Sigmoid colon (tissue), 7 donors: ENCODE results near the gene TCF7L2. TPM values are rescaled to one million over a fixed set of nuclear protein-coding genes. Genes with fewer than 3 reads are reported as not detected.

Experiments used
- DNase-seq: peaks from one replicate; pipeline ENCODE4 v3.0.0-alpha.2; 2019
- H3K27ac ChIP-seq, 4 donors: fragments of 200-600 bp; sonication (generic); one replicate each; pipeline ENCODE4 v1.5.1; 2016 to 2019; ENCODE audit warnings: mild to moderate bottlenecking in 1 of 4
- H3K27me3 ChIP-seq, 3 donors: fragments of 200-600 bp; sonication (generic); one replicate each; pipeline ENCODE4 v1.5.1; 2019; ENCODE audit warnings: mild to moderate bottlenecking in 1 of 3
- H3K36me3 ChIP-seq, 4 donors: fragments of 200-600 bp; sonication (generic); one replicate each; pipeline ENCODE4 v1.5.1; 2016 to 2019
- H3K4me1 ChIP-seq, 4 donors: fragments of 200-600 bp; sonication (generic); one replicate each; pipeline ENCODE4 v1.5.1; 2017 to 2019
- H3K4me3 ChIP-seq, 4 donors: fragments of 200-600 bp; sonication (generic); one replicate each; pipeline ENCODE4 v1.5.1; 2017 to 2019; ENCODE audit warnings: mild to moderate bottlenecking in 2 of 4, moderate library complexity in 1 of 4
- H3K9me3 ChIP-seq, 4 donors: fragments of 200-600 bp in 3 of 4; sonication (generic) in 3 of 4; one replicate each; pipeline versions ENCODE4 v1.5.1 to v1.6.1; 2013 to 2019
- CTCF ChIP-seq, 4 experiments: fragments of 450-650 bp in 3 of 4; fragments of 200-600 bp in 1 of 4; IDR thresholded peaks; one replicate each; pipeline ENCODE4 v1.5.1; 2016 to 2019; ENCODE audit warnings: antibody characterized with exemption in 4 of 4, mild to moderate bottlenecking in 3 of 4, moderate library complexity in 2 of 4
- EP300 ChIP-seq, 4 donors: sonication (generic); formaldehyde crosslinking; IDR thresholded peaks; one replicate each; pipeline ENCODE4 v1.6.1; 2017; ENCODE audit warnings: antibody characterized with exemption in 4 of 4
- POLR2A ChIP-seq, 2 donors: fragments of 450-650 bp; IDR thresholded peaks; one replicate each; pipeline ENCODE4 v1.6.1; 2016; ENCODE audit warnings: antibody characterized with exemption in 2 of 2, mild to moderate bottlenecking in 2 of 2, moderate library complexity in 2 of 2
- POLR2AphosphoS5 ChIP-seq, 4 donors: sonication (generic); formaldehyde crosslinking; IDR thresholded peaks; one replicate each; pipeline ENCODE4 v1.6.1; 2017; ENCODE audit warnings: antibody characterized with exemption in 4 of 4
- WGBS, 2 donors: extraction: QIAGEN DNeasy Blood & Tissue Kit; methylation state at CpG; one replicate each; pipeline ENCODE4 v1.1.7; 2013; 5-methylcytosine and 5-hydroxymethylcytosine counted together
- intact Hi-C: fragments of 100-400 bp; cut with DNase I; formaldehyde crosslinking; loops from one replicate; pipeline ENCODE4 v1.15.1; 2023
- polyA plus RNA-seq, 3 donors: library from polyadenylated mRNA; stranded (reverse); fragments of 200-250 nt; gene quantifications; one replicate each; pipeline ENCODE4 v1.2.3, GENCODE V29; 2013
- total RNA-seq, 4 donors: library from RNA; depleted of rRNA; stranded (reverse); fragments of >200 nt; gene quantifications; one replicate each; pipeline ENCODE4 v1.1.0, GENCODE V29; 2016
- donor health status: healthy with polysubstance abuse.
- donor health status: Bipolar disorder and iron deficiency.
- donor health status: healthy.

The TCF7L2 gene
- total and polyA plus RNA-seq, 7 donors: 15.3 to 40.4 (median 30.0) TPM

GRCh38 chr10:113018034-113018433 is 68.0 kb downstream of the TCF7L2 start:
- intact Hi-C loops: no loop called here
- Histone ChIP-seq H3K27ac (no peak overlapping the region), H3K9me3 (no peaks in the 10 kb centered on the region), H3K4me3 (no peak overlapping the region), H3K4me1 (peaks cover 0 to 76% (median 65%) of the 10 kb centered on the region in 4 donors), H3K27me3 (no peaks in the 10 kb centered on the region), H3K36me3 (no peaks in the 10 kb centered on the region)
- no peak for DNase-seq
- TF ChIP-seq POLR2A (IDR thresholded peaks at IDR 0.05) (no peak), POLR2AphosphoS5 (IDR thresholded peaks at IDR 0.05) (no peak)
- WGBS, 2 donors: 94 to 97% methylated on average over 3 of the region's 3 CpGs

DNA sequence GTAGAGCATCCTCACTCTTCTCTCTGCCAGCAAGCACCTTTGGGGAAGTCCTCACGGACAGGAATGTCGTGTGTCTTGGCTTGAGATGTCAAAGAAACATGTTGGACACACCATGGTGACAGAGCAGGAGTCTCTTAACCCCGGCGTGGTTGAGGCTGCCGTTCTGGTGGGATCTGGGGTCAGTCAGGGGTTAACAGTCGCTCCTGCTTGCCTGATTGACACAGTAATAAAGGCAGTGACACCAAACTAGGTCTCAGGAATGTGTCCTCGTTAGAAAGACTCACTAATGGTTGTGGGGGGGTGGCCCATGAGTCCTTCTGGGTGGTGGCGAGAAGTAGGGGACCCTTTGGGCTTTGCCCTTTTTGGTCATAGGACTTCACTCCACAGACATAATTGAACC is 69.0 kb downstream of the TCF7L2 start:
- H3K4me1 ChIP-seq: peaks cover 0 to 78% (median 65%) of the 10 kb centered on the region in 4 donors
- 76 to 80% methylated on average over 8 of the region's 8 CpGs for WGBS, 2 donors
- no peaks in the 10 kb centered on the region for H3K9me3 ChIP-seq
- no peak for DNase-seq
- no peak overlapping the region for H3K4me3 ChIP-seq
- TF ChIP-seq CTCF (IDR thresholded peaks at IDR 0.05): no peak
- no peak for TF ChIP-seq POLR2A (IDR thresholded peaks at IDR 0.05)
- TF ChIP-seq POLR2AphosphoS5 (IDR thresholded peaks at IDR 0.05): no peak
- TF ChIP-seq EP300 (IDR thresholded peaks at IDR 0.05): no peak
- intact Hi-C loops: no loop called here
- H3K27me3 ChIP-seq: no peaks in the 10 kb centered on the region
- no peaks in the 10 kb centered on the region for H3K36me3 ChIP-seq
- H3K27ac ChIP-seq: no peak overlapping the region

GRCh38 chr10:113019692-113020474 is 69.8 kb downstream of the TCF7L2 start:
- 33 to 67% methylated on average over 12 of the region's 12 CpGs for WGBS, 2 donors
- no peak for TF ChIP-seq CTCF (IDR thresholded peaks at IDR 0.05)
- no peak for TF ChIP-seq POLR2AphosphoS5 (IDR thresholded peaks at IDR 0.05)
- TF ChIP-seq EP300 (IDR thresholded peaks at IDR 0.05): no peak
- TF ChIP-seq POLR2A (IDR thresholded peaks at IDR 0.05): no peak
- no peaks in the 10 kb centered on the region for H3K27me3 ChIP-seq
- intact Hi-C loops: no loop called here
- no peaks in the 10 kb centered on the region for H3K9me3 ChIP-seq
- DNase-seq: peak; percentile 50
- peaks cover 0 to 78% (median 65%) of the 10 kb centered on the region in 4 donors for H3K4me1 ChIP-seq
- H3K4me3 ChIP-seq: no peak overlapping the region
- peak overlapping the region in 3 of 4 donors; percentile 26 to 47 (median 32) for H3K27ac ChIP-seq
- no peaks in the 10 kb centered on the region for H3K36me3 ChIP-seq

- Histone ChIP-seq H3K36me3 (no peaks in the 10 kb centered on the region), H3K27ac (peak overlapping the region in 3 of 4 donors; percentile 26 to 47 (median 32)), H3K4me3 (no peak overlapping the region), H3K27me3 (no peaks in the 10 kb centered on the region), H3K9me3 (no peaks in the 10 kb centered on the region), H3K4me1 (peaks cover 0 to 77% (median 65%) of the 10 kb centered on the region in 4 donors)
- WGBS, 2 donors: 86 to 92% methylated on average over 2 of the region's 2 CpGs
- intact Hi-C loops: no loop called here
- no peak for TF ChIP-seq POLR2AphosphoS5 (IDR thresholded peaks at IDR 0.05)
- no peak for TF ChIP-seq POLR2A (IDR thresholded peaks at IDR 0.05)
- DNase-seq: peak; percentile 51
Measured at GRCh38 chr10:113020475-113020753, 70.4 kb downstream of the TCF7L2 start.

- TF ChIP-seq POLR2AphosphoS5 (IDR thresholded peaks at IDR 0.05) (peak in 2 of 4 donors; percentile 36 to 53), CTCF (IDR thresholded peaks at IDR 0.05) (no peak), POLR2A (IDR thresholded peaks at IDR 0.05) (no peak), EP300 (IDR thresholded peaks at IDR 0.05) (no peak)
- peaks cover 0 to 73% (median 64%) of the 10 kb centered on the region in 4 donors for H3K4me1 ChIP-seq
- H3K27me3 ChIP-seq: no peaks in the 10 kb centered on the region
- no peaks in the 10 kb centered on the region for H3K36me3 ChIP-seq
- WGBS, 2 donors: 66 to 79% methylated on average over 7 of the region's 7 CpGs
- H3K9me3 ChIP-seq: no peaks in the 10 kb centered on the region
- H3K27ac ChIP-seq: peak overlapping the region in 3 of 4 donors; percentile 26 to 47 (median 32)
- no peak overlapping the region for H3K4me3 ChIP-seq
- intact Hi-C loops: no loop called here
- DNase-seq: peak; percentile 70
Measured at GRCh38 chr10:113020838-113021237, 70.8 kb downstream of the TCF7L2 start.
